GM12892 (cell line): ENCODE results near the gene ZDHHC22.

ENCODE experiments used
- POLR2A ChIP-seq: IDR thresholded peaks from 2 replicates; pipeline ENCODE4 v1.6.1; 2011; ENCODE audit warnings: low read depth, low read length, control low read depth
- TAF1 ChIP-seq: IDR thresholded peaks from 2 replicates; pipeline ENCODE4 v1.6.1; 2011; ENCODE audit warnings: low read depth, mild to moderate bottlenecking, control low read depth, low read length, borderline replicate concordance

GRCh38 chr14:77120771-77121743 is 20.5 kb downstream of the ZDHHC22 start:
- TF ChIP-seq POLR2A = no peak
- peak; percentile 77; the same call in 1 of the 2 replicates for TF ChIP-seq TAF1
